Right lobe of liver (tissue), 4 donors: ENCODE measurements around the gene DCDC2C.

Source experiments
- CTCF ChIP-seq, 4 donors: fragments of 200-600 bp in 3 of 4; fragments of 450-650 bp in 1 of 4; IDR thresholded peaks; one replicate each; pipeline versions ENCODE4 v1.5.1 to v1.8.0; 2016 to 2022; ENCODE audit warnings: antibody characterized with exemption in 4 of 4, mild to moderate bottlenecking in 2 of 4
- POLR2A ChIP-seq: fragments of 450-650 bp; IDR thresholded peaks from one replicate; pipeline ENCODE4 v1.6.1; 2017; ENCODE audit warnings: antibody characterized with exemption, mild to moderate bottlenecking
- donor health status: DM: no; HTN: no; CAD: no.
- donor health status: DM: no; HTN: no; CAD: no.
- donor health status: DM: no; HTN: yes; CAD: no.

GRCh38 chr2:3747032-3747654 lies 43.8 kb downstream of the DCDC2C start:
- TF ChIP-seq CTCF (IDR thresholded peaks at IDR 0.05), result no peak
- TF ChIP-seq POLR2A, result no peak
